GM23338 (cell line): ENCODE data around the gene MAP2K1.

ENCODE experiments used
- CREB1 ChIP-seq: fragments of 250-450 bp; sonication (Bioruptor Pico); IDR thresholded peaks from 2 replicates; pipeline ENCODE4 v1.5.0; 2020; ENCODE audit warnings: low read depth, mild to moderate bottlenecking, moderate library complexity
- EZH2 ChIP-seq: fragments of 200-600 bp; sonication (generic); IDR thresholded peaks from one replicate; pipeline ENCODE4 v1.8.0; 2017; ENCODE audit warnings: antibody characterized with exemption, mild to moderate bottlenecking, low read depth; ENCODE audit not compliant: unreplicated experiment
- EZH2phosphoT487 ChIP-seq: fragments of 200-600 bp; sonication (generic); IDR thresholded peaks from one replicate; pipeline ENCODE4 v1.8.1; 2018; ENCODE audit warnings: antibody characterized with exemption; ENCODE audit not compliant: unreplicated experiment
- JUNB ChIP-seq: IDR thresholded peaks from one replicate; pipeline ENCODE4 v1.6.1; 2016; ENCODE audit warnings: antibody characterized with exemption; ENCODE audit not compliant: unreplicated experiment
- NANOG ChIP-seq: IDR thresholded peaks from 2 replicates; pipeline ENCODE4 v1.6.1; 2016; ENCODE audit warnings: antibody characterized with exemption, borderline replicate concordance
- POLR2AphosphoS5 ChIP-seq: IDR thresholded peaks from 2 replicates; pipeline ENCODE4 v1.6.1; 2016; ENCODE audit warnings: antibody characterized with exemption, low read depth
- STAT1 ChIP-seq: IDR thresholded peaks from one replicate; pipeline ENCODE4 v1.6.1; 2016; ENCODE audit warnings: antibody characterized with exemption; ENCODE audit not compliant: unreplicated experiment
- ZNF114 ChIP-seq: fragments of 250-450 bp; sonication (Bioruptor Pico); IDR thresholded peaks from 2 replicates; pipeline ENCODE4 v1.5.0; 2020; ENCODE audit warnings: mild to moderate bottlenecking, moderate library complexity
- ZNF331 ChIP-seq: fragments of 250-450 bp; sonication (Bioruptor Pico); IDR thresholded peaks from 2 replicates; pipeline ENCODE4 v1.5.0; 2020; ENCODE audit warnings: low read depth, mild to moderate bottlenecking, moderate library complexity
- TF ChIP-seq, protein P1 (sequence below): IDR thresholded peaks from one replicate; pipeline ENCODE4 v1.6.1; 2018; ENCODE audit warnings: antibody characterized with exemption; ENCODE audit not compliant: unreplicated experiment
- TF ChIP-seq, protein P2 (sequence below), 2 experiments: fragments of 200-600 bp in 1 of 2; sonication (generic) in 1 of 2; conservative IDR thresholded peaks; 2 replicates each; pipeline versions ENCODE4 v1.5.1 to v1.6.1; 2016 to 2017; ENCODE audit warnings: antibody characterized with exemption in 2 of 2, low read depth in 2 of 2, mild to moderate bottlenecking in 2 of 2, moderate library complexity in 1 of 2
- TF ChIP-seq, protein P3 (sequence below): IDR thresholded peaks from 2 replicates; pipeline ENCODE4 v1.6.1; 2016; ENCODE audit warnings: antibody characterized with exemption
- TF ChIP-seq, protein P4 (sequence below): fragments of 250-450 bp; sonication (Bioruptor Pico); IDR thresholded peaks from 2 replicates; pipeline ENCODE4 v1.5.0; 2020; ENCODE audit warnings: mild to moderate bottlenecking, moderate library complexity

DNA sequence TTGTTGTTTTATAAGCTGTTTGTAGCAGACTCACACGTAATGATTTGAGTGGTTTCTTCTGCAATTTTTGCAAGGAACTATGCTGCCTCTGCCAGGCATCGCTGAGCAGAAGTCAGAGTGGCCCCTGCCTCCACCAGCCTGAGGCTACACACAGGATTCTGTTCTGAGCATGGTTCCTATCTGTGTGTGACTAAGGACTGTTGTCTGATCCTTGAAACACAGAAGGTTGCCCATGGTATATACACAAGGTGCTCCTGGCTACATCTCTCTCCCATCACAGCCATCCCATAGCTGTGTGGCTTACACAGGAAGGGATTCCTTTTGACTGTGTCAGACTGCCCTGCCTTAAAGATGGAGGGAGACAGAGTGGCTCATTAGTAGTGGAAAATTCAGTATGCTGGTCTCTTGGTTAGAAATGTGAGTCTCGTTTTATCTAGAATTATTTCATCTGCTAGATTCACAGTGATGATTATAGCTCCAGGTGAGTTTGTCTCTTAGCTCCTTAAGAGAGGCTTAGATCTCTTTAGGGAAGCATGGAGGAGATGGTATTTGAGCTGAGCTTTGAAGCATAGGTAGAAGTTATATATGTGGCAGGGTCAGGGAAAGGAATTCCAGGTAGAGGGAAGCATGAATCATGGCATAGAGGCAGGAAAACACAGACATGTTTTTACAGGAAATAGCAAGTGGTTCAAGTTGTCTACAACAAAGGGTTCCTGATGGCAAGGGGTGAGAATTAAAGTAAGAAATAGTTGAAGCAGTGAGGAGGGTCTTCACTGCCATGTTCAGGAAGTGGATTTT lies 73.3 kb downstream of the MAP2K1 start:
- TF ChIP-seq, protein P1, sequence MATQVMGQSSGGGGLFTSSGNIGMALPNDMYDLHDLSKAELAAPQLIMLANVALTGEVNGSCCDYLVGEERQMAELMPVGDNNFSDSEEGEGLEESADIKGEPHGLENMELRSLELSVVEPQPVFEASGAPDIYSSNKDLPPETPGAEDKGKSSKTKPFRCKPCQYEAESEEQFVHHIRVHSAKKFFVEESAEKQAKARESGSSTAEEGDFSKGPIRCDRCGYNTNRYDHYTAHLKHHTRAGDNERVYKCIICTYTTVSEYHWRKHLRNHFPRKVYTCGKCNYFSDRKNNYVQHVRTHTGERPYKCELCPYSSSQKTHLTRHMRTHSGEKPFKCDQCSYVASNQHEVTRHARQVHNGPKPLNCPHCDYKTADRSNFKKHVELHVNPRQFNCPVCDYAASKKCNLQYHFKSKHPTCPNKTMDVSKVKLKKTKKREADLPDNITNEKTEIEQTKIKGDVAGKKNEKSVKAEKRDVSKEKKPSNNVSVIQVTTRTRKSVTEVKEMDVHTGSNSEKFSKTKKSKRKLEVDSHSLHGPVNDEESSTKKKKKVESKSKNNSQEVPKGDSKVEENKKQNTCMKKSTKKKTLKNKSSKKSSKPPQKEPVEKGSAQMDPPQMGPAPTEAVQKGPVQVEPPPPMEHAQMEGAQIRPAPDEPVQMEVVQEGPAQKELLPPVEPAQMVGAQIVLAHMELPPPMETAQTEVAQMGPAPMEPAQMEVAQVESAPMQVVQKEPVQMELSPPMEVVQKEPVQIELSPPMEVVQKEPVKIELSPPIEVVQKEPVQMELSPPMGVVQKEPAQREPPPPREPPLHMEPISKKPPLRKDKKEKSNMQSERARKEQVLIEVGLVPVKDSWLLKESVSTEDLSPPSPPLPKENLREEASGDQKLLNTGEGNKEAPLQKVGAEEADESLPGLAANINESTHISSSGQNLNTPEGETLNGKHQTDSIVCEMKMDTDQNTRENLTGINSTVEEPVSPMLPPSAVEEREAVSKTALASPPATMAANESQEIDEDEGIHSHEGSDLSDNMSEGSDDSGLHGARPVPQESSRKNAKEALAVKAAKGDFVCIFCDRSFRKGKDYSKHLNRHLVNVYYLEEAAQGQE, result no peak
- TF ChIP-seq, protein P2, sequence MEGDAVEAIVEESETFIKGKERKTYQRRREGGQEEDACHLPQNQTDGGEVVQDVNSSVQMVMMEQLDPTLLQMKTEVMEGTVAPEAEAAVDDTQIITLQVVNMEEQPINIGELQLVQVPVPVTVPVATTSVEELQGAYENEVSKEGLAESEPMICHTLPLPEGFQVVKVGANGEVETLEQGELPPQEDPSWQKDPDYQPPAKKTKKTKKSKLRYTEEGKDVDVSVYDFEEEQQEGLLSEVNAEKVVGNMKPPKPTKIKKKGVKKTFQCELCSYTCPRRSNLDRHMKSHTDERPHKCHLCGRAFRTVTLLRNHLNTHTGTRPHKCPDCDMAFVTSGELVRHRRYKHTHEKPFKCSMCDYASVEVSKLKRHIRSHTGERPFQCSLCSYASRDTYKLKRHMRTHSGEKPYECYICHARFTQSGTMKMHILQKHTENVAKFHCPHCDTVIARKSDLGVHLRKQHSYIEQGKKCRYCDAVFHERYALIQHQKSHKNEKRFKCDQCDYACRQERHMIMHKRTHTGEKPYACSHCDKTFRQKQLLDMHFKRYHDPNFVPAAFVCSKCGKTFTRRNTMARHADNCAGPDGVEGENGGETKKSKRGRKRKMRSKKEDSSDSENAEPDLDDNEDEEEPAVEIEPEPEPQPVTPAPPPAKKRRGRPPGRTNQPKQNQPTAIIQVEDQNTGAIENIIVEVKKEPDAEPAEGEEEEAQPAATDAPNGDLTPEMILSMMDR (conservative IDR thresholded peaks at IDR 0.05; ENCODE audit: low read depth in 2 of 2), result no peak
- TF ChIP-seq EZH2 (no peak), CREB1 (CRISPR knock-in tag) (no peak), POLR2AphosphoS5 (no peak), EZH2phosphoT487 (no peak), NANOG (no peak), JUNB (no peak), ZNF114 (CRISPR knock-in tag) (no peak), ZNF331 (CRISPR knock-in tag) (no peak), STAT1 (no peak)
- TF ChIP-seq, protein P3, sequence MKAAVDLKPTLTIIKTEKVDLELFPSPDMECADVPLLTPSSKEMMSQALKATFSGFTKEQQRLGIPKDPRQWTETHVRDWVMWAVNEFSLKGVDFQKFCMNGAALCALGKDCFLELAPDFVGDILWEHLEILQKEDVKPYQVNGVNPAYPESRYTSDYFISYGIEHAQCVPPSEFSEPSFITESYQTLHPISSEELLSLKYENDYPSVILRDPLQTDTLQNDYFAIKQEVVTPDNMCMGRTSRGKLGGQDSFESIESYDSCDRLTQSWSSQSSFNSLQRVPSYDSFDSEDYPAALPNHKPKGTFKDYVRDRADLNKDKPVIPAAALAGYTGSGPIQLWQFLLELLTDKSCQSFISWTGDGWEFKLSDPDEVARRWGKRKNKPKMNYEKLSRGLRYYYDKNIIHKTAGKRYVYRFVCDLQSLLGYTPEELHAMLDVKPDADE, result no peak
- TF ChIP-seq, protein P4, sequence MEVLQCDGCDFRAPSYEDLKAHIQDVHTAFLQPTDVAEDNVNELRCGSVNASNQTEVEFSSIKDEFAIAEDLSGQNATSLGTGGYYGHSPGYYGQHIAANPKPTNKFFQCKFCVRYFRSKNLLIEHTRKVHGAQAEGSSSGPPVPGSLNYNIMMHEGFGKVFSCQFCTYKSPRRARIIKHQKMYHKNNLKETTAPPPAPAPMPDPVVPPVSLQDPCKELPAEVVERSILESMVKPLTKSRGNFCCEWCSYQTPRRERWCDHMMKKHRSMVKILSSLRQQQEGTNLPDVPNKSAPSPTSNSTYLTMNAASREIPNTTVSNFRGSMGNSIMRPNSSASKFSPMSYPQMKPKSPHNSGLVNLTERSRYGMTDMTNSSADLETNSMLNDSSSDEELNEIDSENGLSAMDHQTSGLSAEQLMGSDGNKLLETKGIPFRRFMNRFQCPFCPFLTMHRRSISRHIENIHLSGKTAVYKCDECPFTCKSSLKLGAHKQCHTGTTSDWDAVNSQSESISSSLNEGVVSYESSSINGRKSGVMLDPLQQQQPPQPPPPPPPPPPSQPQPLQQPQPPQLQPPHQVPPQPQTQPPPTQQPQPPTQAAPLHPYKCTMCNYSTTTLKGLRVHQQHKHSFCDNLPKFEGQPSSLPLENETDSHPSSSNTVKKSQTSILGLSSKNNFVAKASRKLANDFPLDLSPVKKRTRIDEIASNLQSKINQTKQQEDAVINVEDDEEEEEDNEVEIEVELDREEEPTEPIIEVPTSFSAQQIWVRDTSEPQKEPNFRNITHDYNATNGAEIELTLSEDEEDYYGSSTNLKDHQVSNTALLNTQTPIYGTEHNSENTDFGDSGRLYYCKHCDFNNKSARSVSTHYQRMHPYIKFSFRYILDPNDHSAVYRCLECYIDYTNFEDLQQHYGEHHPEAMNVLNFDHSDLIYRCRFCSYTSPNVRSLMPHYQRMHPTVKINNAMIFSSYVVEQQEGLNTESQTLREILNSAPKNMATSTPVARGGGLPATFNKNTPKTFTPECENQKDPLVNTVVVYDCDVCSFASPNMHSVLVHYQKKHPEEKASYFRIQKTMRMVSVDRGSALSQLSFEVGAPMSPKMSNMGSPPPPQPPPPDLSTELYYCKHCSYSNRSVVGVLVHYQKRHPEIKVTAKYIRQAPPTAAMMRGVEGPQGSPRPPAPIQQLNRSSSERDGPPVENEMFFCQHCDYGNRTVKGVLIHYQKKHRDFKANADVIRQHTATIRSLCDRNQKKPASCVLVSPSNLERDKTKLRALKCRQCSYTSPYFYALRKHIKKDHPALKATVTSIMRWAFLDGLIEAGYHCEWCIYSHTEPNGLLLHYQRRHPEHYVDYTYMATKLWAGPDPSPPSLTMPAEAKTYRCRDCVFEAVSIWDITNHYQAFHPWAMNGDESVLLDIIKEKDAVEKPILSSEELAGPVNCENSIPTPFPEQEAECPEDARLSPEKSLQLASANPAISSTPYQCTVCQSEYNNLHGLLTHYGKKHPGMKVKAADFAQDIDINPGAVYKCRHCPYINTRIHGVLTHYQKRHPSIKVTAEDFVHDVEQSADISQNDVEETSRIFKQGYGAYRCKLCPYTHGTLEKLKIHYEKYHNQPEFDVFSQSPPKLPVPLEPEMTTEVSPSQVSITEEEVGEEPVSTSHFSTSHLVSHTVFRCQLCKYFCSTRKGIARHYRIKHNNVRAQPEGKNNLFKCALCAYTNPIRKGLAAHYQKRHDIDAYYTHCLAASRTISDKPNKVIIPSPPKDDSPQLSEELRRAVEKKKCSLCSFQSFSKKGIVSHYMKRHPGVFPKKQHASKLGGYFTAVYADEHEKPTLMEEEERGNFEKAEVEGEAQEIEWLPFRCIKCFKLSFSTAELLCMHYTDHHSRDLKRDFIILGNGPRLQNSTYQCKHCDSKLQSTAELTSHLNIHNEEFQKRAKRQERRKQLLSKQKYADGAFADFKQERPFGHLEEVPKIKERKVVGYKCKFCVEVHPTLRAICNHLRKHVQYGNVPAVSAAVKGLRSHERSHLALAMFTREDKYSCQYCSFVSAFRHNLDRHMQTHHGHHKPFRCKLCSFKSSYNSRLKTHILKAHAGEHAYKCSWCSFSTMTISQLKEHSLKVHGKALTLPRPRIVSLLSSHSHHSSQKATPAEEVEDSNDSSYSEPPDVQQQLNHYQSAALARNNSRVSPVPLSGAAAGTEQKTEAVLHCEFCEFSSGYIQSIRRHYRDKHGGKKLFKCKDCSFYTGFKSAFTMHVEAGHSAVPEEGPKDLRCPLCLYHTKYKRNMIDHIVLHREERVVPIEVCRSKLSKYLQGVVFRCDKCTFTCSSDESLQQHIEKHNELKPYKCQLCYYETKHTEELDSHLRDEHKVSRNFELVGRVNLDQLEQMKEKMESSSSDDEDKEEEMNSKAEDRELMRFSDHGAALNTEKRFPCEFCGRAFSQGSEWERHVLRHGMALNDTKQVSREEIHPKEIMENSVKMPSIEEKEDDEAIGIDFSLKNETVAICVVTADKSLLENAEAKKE, result no peak
